NCI-H1092 treated with DMSO at 0.1 percent for 48 hours (cell line): ENCODE results near the gene TOP2A.

Source experiments
- DNase-seq: peaks from one replicate; lab custom pipeline; 2025; lab: John Stamatoyannopoulos, UW

TOP2A gene

DNA sequence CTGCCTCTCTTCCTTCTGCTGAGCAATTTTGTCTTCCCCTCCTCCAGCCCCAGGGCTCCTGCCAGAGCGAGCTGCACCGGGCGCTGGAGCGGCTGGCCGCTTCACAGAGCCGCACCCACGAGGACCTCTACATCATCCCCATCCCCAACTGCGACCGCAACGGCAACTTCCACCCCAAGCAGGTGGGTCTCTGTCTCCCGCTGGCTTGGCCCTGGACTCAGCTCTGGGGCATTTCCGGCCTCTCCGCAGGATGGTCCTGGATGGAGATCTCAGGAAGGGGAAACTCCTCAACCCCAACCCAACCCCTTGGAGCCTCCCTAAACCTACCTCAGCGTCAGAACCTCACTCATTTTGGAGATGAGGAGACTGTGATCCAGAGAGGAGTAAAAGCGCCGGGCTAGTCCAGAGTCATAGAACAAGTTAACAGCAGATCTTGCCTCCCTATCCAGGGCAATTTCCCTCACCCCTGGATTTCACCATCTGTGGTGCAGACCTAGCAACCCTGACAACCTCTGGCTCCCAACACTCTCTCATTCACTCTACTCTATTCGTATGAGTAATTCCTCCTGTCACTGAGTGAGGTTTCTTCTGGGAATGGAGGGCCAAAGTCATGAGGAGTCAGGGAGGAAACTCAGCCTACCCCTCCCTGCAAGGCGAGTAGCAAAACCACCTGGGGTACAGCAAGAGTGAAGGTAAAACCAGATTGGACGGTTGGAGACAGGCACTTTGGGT, 36.4 kb upstream of the TOP2A start:
- no peak for DNase-seq

DNA sequence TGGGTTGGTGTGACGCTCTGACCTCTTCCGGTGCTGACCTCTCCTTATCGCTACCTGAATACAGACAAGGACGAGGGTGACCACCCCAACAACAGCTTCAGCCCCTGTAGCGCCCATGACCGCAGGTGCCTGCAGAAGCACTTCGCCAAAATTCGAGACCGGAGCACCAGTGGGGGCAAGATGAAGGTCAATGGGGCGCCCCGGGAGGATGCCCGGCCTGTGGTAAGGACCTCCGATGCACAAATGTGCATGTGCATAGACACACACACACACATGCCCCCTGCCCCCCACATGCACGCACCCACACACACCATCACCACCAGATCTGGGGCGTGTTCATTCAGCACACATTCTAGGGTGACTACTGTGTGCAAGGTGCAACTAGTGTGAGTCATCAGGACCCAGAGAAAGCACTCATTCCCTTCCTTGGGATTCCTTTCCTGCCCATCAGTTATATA, 35.3 kb upstream of the TOP2A start:
- DNase-seq: no peak

DNA sequence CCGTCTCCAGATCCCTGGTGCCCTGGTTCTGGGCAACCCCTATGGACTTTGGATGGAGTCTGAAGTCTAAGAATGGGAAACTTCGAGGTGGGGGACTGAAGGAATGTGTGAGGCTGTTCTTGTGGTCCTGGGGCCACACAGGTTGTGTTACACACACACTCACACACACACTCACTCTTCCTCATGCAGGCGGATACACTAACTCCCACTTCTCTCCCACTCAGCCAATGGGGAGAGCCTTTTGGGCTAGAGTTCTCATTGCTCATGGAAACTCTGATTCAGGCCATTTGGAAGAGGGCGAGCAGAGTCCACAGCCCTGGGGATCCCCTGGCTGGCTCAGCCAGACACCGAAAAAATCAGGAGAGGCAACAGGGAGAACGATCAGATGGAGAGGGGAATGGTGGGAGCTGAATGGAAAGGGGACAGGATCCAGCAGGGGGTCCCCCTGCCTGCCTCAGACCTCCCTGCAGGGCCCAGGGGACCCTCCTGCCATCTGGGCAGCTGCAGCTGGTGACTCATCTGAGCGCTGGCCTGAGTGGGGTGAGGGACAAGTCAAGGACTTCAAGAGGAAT, 34.6 kb upstream of the TOP2A start:
- DNase-seq: no peak

DNA sequence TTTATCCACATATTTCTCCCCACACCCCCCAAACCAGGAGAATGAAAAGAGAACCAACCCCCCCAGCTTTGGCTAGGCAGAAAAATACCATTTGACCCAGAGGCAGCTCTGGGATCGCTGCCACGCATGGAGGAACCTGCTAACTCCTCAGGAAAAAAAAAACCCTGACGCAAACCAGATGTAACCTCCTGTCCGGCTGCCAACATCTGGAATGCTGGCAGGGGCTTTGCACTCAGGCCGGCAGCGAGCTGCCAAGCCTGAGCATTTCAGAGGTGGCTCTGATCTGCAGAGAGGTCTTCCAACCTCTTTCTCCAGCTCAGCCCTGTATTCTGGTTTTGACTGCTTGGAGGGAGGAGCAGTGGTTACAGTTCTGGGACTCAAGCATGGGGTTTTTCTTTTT, 33.7 kb upstream of the TOP2A start:
- no peak for DNase-seq

DNA sequence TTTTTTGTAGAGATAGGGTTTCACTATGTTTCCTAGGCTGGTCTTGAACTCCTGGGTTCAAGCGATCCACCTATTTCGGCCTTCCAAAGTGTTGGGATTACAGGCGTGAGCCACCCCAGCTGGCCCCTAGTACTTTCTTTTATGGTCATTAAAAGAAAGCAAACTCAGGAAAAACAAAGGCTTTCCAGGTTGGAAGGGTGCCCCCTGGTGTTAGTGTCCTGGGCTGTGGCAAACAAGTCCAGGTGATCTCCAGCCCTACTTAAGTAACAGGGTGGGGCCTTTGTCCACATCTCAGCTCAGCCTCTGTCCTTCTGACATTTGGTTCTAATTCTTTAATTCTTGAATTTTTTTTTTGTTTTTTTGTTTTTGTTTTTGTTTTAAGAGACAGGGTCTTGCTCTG, 32.5 kb upstream of the TOP2A start:
- peak; percentile 2 for DNase-seq

DNA sequence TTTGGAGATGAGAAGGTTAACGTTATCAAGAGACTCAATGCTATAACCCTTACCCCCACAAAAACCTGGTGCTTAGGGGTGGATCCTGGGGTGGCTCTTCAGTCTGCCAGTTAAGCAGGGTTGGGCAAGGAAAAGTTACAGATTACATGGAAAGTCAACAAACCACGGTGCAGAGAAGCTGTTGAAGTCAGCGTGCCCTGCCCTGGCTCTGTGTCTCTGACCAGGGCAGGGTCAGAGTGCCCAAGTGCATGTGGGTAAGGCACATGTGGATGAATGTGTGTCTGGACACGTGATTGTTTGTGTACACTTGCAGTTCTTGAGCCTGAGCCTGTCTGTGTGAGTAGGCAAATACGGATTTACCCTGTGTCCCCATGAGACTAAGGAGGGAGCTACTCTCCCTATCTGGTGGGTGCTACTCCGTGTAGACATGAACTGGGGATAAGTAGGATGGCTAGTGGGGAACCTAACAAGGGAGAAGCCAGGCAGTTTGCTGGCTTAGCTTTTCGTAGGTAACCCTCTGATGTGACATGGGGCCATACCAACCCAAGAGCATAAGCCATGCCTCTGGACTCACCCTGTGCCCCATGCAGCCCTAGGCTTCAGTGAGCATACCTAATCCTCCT, 31.1 kb upstream of the TOP2A start:
- no peak for DNase-seq

DNA sequence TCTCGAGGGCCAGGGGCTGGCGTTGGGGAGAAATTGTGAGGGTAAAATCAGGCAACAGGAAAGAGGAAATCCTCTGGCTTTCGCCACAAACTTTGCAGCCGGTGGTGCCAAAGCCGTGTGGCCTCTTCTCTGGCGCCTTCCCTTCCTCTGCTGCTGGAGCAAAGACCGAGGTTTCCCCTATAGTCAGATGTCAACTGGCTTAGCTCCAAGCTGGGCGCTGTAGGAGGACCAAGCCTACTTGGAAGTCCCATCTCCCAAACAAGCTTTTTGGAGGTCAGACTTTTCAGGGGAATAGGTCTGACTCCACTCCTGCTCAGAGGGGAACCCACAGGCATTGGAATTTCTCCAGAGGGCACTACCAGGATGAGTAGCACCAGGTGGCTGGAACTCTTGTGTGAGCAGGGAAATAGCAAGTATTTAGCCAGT, 30.5 kb upstream of the TOP2A start:
- DNase-seq: no peak

DNA sequence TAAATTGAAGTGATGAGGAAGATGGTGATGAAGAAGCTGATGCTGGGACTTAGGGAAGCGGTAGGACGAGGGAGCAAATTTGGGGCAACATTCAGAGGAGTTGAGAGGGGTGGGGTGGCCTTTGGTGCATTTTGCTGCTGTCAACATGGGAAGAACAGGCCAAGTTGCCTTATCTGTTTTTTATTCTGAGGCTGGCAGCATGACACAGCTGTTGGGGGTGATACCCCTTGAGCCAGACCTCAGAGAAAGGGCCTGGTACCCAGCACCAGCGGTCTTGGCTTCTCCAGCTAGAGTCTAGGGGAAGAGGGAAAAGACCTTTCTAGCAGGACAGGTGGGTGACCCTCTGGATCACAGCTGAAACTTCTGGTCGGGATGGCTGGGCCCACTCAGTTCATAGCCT, 30.1 kb upstream of the TOP2A start:
- no peak for DNase-seq

DNA sequence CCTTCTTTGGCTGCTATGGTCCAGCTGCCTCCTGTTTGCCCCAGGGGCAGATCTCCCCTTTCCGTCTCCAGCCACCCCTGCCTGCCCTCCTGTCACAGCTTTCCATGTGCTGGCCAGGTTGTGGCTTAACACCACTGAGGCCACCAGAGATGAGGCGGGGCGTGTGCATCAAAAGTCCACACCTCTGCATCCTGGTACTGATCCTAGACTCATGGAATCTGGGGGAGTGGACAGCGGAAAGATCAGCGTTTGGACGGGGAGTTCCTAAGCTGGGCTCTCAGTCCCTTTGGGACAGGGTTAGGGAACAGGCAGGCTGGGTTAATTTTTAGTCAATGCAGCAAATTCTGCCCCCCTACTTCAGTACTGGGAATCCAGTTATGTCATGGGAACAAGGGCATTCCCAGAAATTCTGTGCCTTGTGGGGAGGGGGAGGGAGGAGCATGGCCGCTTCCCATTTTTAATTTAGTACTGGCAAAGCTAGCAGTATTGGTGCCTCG, 29.5 kb upstream of the TOP2A start:
- no peak for DNase-seq

DNA sequence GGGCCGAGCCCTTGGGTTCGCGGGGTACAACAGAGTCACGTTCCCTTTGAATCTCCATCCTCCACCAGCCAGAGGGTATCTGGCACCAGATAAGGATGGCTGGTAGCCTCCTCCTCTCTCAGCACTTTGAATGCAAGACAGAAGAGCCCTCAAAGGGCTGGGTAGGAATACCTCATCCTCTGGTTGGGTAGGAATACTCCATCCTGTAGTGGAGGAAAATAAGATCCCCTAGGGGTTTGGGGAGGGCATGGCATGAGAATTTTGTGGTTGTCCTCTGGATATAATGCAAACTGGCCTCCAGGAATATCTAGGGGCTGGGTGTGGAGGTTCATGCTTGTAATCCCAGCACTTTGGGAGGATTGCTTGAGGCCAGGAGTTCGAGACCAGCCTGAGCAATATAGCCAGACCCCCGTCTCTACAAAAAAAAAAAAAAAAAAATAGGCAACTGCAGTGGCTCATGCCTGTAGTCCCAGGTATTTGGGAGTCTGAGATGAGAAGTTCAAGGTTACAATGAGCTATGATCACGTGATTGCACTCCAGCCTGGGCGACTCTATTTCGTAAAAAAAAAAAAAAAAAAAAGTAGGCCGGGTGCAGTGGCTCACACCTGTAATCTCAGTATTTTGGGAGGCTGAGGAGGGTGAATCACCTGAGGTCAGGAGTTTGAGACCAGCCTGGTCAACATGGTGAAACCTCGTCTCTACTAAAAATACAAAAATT, 28.2 kb upstream of the TOP2A start:
- DNase-seq: no peak

DNA sequence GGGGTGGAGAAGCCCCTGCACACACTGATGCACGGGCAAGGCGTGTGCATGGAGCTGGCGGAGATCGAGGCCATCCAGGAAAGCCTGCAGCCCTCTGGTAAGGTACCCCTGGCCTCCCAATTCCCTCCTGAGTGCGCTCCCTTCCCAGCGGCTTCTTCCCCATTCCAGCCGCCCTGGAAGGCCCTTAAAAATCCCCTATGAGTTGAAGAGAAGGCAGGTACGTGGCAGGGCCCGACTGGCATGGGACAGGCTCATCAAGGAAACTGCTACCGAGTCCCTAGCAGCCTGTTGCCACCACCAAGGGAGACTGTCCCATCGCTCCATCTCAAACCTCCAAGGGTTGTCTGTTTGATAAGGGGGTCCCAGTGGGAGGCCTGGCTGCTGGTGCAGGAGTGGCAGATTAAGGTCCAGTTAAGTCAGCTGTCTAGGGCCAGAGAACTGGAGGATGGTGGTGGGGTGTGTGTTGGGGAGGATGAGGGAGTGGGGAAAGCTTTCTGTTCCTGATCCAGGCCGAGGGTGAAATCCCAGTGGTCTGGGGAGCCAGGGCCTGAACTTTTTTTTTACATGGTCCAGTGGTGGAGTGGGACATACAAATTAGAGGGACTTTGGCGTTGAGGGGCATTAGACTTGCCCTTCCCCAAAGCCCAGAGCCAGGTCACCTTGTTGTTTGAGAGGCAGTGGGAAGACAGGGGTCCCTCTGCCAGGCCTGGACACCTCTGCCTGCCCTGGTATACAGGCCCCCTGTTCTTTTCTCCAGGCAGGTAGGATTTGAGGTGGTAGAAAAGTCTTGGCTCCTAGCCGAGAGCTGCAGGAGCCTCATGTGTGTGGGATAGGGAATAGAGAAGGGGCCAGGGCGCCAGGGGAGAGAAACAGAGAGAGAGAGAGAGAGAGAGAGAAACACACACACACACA, 26.5 kb upstream of the TOP2A start:
- no peak for DNase-seq

DNA sequence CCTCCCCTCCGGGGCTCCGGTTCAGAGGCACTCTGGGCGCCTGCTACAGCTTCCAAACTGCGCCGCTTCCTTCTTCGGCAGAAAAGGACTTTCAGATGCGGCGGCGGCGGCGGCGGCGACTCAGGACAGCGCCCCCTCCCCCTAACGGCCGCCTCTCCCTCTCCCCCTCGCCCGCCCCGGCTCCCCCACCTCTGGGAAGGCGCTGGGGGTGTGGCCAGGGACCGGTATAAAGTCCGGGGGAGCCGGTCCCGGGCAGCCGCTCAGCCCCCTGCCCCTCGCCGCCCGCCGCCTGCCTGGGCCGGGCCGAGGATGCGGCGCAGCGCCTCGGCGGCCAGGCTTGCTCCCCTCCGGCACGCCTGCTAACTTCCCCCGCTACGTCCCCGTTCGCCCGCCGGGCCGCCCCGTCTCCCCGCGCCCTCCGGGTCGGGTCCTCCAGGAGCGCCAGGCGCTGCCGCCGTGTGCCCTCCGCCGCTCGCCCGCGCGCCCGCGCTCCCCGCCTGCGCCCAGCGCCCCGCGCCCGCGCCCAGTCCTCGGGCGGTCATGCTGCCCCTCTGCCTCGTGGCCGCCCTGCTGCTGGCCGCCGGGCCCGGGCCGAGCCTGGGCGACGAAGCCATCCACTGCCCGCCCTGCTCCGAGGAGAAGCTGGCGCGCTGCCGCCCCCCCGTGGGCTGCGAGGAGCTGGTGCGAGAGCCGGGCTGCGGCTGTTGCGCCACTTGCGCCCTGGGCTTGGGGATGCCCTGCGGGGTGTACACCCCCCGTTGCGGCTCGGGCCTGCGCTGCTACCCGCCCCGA, 25.7 kb upstream of the TOP2A start, which contains the start of gene IGFBP4:
TSS of gene IGFBP4 (plus strand) at position 255 of the 792 bp plus-strand sequence. CDS start at position 541, 286 bp downstream.
- DNase-seq: peak; percentile 51

DNA sequence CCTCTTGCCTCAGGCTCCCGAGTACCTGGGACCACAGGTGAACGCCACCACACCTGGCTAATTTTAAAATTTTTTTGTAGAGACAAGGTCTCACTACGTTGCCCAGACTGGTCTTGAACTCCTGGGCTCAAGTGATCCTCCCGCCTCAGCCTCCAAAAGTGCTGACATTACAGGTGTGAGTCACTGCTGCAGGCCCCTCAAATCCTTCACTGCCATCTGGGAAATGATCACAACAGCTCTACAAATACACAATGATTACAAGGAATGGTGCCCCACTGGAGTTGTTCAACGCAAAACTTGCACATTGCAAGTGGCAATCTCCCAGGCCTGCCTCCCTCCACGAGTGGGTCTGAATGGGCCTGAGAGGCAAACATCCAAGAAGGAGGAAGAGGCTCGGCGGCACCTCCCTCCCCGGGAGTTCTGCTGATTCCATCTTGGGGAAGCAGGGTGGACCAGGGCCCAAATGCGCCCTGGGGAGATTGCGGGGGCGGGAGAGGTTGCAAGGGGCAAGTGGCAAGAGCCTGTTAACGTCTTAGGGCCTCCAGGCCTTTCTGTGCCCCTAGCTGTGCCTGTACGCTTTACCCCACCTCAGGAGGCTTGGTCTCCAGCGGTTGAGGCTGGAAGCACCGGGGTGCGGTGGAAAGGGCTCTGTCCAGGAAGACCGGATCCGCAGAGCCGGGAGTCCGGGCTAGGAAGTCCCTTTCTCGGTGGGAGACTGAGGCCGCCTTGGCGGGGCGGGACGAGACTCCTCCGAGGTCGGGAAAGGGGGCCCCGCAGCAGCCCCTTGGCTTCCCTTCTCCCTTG, 24.9 kb upstream of the TOP2A start:
- no peak for DNase-seq

DNA sequence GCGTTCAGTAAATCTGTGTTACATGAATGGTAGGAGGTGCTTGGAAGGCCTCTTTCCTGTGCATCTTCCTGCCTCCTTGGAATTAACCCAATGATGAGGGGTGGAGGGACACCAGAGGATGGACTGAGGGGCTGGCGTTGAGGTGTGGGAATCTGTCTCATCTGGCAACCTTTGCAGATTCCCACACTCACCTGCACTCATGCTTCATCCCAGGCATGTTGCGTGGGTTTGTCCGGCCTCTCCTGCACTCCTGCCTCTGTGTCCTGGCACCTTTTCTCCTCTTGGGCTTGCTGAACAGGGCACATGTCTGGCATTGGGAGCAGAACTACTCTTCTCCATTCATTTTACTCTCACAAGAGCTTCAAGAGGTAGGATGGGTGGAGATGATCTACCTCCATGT, 22.5 kb upstream of the TOP2A start:
- no peak for DNase-seq

DNA sequence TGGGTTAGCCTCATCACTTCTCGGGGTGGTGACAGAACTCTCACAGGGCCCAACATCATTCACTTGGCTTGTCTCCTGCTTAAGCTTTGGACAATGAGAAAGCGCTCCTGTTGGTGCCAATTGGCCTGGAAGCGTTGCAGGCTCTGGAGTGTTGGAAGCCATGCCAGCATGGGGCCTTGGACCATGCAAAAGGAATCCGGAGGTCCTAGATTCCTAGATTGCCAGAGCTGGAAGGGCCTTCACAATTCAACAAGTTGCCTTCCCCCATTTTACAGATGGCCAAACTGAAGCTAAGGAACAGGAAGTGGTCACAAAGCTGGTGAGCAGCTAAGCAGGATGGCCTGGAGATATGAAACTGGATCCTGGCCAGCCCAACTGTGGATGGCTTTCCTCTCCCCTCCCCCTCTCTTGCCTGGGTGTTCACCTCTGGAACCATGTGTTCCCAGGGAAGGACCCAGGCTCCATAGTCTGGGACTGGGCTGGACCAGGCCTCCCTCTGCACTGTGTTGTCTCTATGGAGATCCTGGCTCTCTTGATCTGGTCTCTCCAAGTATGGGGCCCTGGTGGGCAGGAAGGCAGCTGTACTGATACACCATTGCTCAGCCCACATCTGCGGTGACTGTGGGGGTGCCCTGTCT, 19.5 kb upstream of the TOP2A start:
- DNase-seq: no peak

DNA sequence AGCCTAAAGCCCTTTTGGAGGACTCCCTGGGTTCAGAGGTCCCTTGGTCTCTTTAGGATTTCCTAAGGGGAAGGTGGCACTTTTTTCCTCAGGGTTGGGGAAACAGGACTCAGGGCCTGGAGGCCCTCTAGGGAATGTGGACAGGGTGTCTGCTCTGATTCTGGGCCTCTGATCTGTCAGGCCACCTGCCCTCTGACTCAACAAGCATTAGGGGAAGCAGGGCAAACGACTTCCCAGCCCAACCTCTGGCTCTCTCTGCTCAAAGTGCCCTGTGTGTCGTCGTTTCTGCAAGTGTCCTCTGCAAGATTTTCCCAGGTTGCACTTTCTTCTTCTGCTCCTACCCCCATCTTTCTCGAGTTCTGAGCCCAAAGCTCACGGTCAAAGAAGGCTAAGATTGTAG, 18.9 kb upstream of the TOP2A start:
- no peak for DNase-seq

DNA sequence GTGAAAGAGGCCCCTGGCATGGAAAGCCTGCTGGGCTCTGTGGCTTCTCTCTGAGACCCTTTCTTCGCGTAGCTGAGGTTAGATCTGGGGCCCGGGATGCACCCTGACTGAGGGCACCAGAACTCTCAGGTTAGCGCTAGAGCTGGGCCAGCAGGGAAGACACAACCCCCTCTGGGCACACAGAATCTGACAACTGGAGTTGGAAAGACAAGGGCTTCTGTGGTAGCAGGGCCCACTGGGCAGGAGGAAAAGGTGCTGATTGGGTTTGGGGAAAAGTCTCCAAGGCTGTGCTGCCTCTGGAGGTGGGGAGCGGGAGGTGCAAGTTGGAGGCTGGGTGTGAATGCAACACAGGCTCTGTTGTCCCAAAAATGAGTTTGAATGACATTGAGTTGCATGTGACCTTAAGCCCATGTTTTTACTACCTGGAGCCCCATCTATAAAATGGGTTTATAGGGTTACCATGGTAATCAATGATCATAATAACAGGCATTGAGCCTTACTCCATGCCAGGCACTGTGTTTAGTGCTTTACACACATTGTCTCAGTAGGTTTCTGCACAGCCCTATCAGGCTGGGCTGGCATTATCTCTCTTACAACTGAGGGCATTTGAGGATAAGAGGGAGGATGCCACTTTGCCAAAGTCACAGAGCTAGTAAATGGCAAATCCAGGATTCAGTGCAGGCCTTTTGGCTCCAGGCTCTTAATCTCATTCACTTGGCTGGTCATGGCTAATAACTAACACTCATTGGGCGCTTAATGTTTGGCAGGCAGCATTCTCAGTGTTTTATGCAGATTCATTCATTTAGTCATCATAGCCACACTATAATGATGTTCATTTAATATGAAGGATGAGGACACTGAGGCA, 16.1 kb upstream of the TOP2A start:
- DNase-seq: no peak

DNA sequence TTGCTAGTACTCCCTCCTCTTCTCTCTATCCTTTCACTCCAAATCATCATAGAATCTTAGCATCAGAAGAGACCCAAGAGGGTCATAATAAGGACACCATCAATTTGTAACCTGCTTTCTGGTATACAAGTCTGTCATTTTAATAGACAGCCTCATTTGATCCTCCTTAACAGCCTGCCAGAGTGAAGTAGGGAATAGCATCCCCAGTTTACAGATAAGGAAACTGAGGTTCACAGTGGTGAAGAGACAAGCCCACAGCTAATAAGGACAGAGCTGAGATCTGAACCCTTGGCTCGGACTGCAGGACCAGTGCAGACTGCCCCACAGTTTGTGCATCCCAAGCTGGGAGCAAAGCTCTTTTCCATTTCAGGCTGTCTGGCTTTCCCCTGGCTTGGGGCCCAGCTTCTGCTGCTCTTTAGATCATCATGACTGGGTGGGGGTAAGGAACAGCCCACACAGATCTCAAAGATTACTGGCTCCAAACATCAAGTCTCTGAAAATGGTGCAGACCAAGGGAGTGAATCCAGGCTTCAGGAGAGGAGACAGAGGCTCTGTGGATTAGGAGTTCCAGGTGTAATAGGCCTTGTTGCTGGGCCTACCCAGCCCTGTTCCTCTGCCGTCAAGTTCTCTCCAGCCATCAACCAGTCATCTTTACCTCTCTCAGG, 15.3 kb upstream of the TOP2A start:
- DNase-seq: no peak
